Adrenal gland (tissue), 12 donors: ENCODE data around the gene UST. TPM values are rescaled to one million over a fixed set of nuclear protein-coding genes. Genes with fewer than 3 reads are reported as not detected.
"Not testable (repeated sequence)": the region's sequence is repeated elsewhere in the genome, so short reads cannot be mapped to it uniquely, and the experiment has no call there.

Experiments used
- DNase-seq, 7 donors: peaks; one replicate each; pipeline ENCODE4 v3.0.0-alpha.2; 2019 to 2020
- H3K27ac ChIP-seq, 5 donors: fragments of 200-600 bp; sonication (generic) in 4 of 5; 1 replicate in 3 of 5; 2 replicates in 2 of 5; pipeline versions ENCODE4 v1.5.1 to v1.8.0; 2016 to 2020; ENCODE audit warnings: mild to moderate bottlenecking in 1 of 5
- H3K27me3 ChIP-seq: fragments of 200-600 bp; 2 replicates; pipeline ENCODE4 v1.8.0; 2021
- H3K36me3 ChIP-seq, 2 donors: fragments of 200-600 bp; replicated peaks in 1 of 2; 1 replicate in 1 of 2; 2 replicates in 1 of 2; pipeline versions ENCODE4 v1.5.1 to v1.8.0; 2018 to 2022
- H3K4me1 ChIP-seq, 2 donors: fragments of 200-600 bp; replicated peaks in 1 of 2; 1 replicate in 1 of 2; 2 replicates in 1 of 2; pipeline versions ENCODE4 v1.5.1 to v1.8.0; 2018 to 2021
- H3K4me3 ChIP-seq, 4 donors: fragments of 200-600 bp; sonication (generic) in 3 of 4; one replicate each; pipeline ENCODE4 v1.5.1; 2016 to 2018
- H3K9me3 ChIP-seq, 3 donors: fragments of 200-600 bp; sonication (generic) in 1 of 3; replicated peaks in 1 of 3; 1 replicate in 2 of 3; 2 replicates in 1 of 3; pipeline versions ENCODE4 v1.5.1 to v1.8.0; 2016 to 2021
- POLR2A ChIP-seq, 2 donors: fragments of 450-650 bp; IDR thresholded peaks; one replicate each; pipeline ENCODE4 v1.6.1; 2017; ENCODE audit warnings: antibody characterized with exemption in 2 of 2, mild to moderate bottlenecking in 2 of 2, moderate library complexity in 1 of 2
- WGBS, 4 donors: extraction: QIAGEN DNeasy Blood & Tissue Kit in 2 of 4; methylation state at CpG; one replicate each; pipeline versions ENCODE4 v1.1.5 to v1.1.7; 2013 to 2017; 5-methylcytosine and 5-hydroxymethylcytosine counted together
- intact Hi-C, 2 donors: fragments of 100-400 bp; cut with DNase I; formaldehyde crosslinking; loops; one replicate each; pipeline versions ENCODE4 v1.14.1 to v1.15.0; 2022 to 2023
- polyA plus RNA-seq, 3 donors: library from polyadenylated mRNA; stranded (reverse); fragments of 200-250 nt in 2 of 3; fragments of 350-450 nt in 1 of 3; fragmentation: Illumina TruSeq in 1 of 3; extraction: RNeasy Lipid Tissue Mini Kit (QIAGEN cat#74804) in 1 of 3; gene quantifications; one replicate each; pipeline ENCODE4 v1.2.3, GENCODE V29; 2013 to 2014
- total RNA-seq, 9 donors: library from RNA; depleted of rRNA in 4 of 9; stranded (reverse); fragments of >200 nt in 4 of 9; fragments of 120-200 nt in 1 of 9; fragmentation: NEBNext Ultra II Directional in 1 of 9; extraction: Animal tissue kit (Norgen Biotek cat#: 25700) in 1 of 9; gene quantifications; one replicate each; pipeline versions ENCODE4 v1.1.0 to v1.2.4, GENCODE V29; 2013 to 2023
- TF ChIP-seq, protein P1 (sequence below), 6 experiments: fragments of 450-650 bp in 4 of 6; fragments of 200-600 bp in 2 of 6; sonication (generic) in 1 of 6; IDR thresholded peaks; 1 replicate in 5 of 6; 2 replicates in 1 of 6; pipeline versions ENCODE4 v1.5.1 to v1.8.0; 2016 to 2021; ENCODE audit warnings: antibody characterized with exemption in 6 of 6, mild to moderate bottlenecking in 2 of 6, moderate library complexity in 1 of 6
- donor health status: healthy with polysubstance abuse.
- donor health status: Bipolar disorder and iron deficiency.
- donor health status: DM: yes; HTN: yes; CAD: no.
- donor health status: DM: no; HTN: no; CAD: no.
- donor health status: DM: no; HTN: no; CAD: no.
- donor health status: DM: yes; HTN: yes; CAD: no.

UST gene
- total and polyA plus RNA-seq, 12 donors = 5.9 to 37.4 (median 18.3) TPM

DNA sequence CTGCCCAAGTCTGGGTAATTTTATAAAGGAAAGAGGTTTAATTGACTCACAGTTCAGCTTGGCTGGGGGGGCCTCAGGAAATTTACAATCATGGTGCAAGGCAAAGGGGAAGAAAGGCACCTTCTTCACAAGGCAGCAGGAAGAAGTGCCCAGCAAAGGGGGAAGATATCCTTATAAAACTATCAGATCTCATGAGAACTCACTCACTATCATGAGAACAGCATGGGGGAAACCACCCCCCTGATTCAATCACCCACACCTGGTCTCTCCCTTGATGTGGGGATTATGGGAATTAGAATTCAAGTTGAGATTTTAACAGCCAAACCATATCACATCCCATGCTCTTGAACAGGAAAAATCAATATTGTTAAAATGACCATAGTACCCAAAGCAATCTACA, 355.5 kb downstream of the UST start:
- peaks cover 0 to 12% (median 6%) of the 10 kb centered on the region in 3 donors for H3K9me3 ChIP-seq
- intact Hi-C loops = no loop called here
- H3K4me1 ChIP-seq = no peaks in the 10 kb centered on the region
- no peak for DNase-seq
- H3K36me3 ChIP-seq = no peaks in the 10 kb centered on the region
- H3K4me3 ChIP-seq = no peak overlapping the region
- H3K27me3 ChIP-seq = no peaks in the 10 kb centered on the region
- TF ChIP-seq, protein P1, sequence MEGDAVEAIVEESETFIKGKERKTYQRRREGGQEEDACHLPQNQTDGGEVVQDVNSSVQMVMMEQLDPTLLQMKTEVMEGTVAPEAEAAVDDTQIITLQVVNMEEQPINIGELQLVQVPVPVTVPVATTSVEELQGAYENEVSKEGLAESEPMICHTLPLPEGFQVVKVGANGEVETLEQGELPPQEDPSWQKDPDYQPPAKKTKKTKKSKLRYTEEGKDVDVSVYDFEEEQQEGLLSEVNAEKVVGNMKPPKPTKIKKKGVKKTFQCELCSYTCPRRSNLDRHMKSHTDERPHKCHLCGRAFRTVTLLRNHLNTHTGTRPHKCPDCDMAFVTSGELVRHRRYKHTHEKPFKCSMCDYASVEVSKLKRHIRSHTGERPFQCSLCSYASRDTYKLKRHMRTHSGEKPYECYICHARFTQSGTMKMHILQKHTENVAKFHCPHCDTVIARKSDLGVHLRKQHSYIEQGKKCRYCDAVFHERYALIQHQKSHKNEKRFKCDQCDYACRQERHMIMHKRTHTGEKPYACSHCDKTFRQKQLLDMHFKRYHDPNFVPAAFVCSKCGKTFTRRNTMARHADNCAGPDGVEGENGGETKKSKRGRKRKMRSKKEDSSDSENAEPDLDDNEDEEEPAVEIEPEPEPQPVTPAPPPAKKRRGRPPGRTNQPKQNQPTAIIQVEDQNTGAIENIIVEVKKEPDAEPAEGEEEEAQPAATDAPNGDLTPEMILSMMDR (IDR thresholded peaks at IDR 0.05) = no peak
- TF ChIP-seq POLR2A (IDR thresholded peaks at IDR 0.05) = no peak
- H3K27ac ChIP-seq = no peak overlapping the region

- intact Hi-C loops, H3K4me3 ChIP-seq, H3K4me1 ChIP-seq, H3K36me3 ChIP-seq, H3K9me3 ChIP-seq, H3K27me3 ChIP-seq, H3K27ac ChIP-seq, DNase-seq: not testable (repeated sequence)
- WGBS, 4 donors = 90 to 99% (median 97%) methylated on average over 3 of the region's 3 CpGs
Observed at GRCh38 chr6:149103950-149104349, 357.1 kb downstream of the UST start.

GRCh38 chr6:149107520-149107919, 360.7 kb downstream of the UST start:
- Histone ChIP-seq H3K9me3 (no peaks in the 10 kb centered on the region), H3K36me3 (no peaks in the 10 kb centered on the region), H3K27me3 (no peaks in the 10 kb centered on the region), H3K27ac (no peak overlapping the region), H3K4me1 (no peaks in the 10 kb centered on the region), H3K4me3 (no peak overlapping the region)
- TF ChIP-seq, protein P1 (IDR thresholded peaks at IDR 0.05) = no peak
- no peak for TF ChIP-seq POLR2A (IDR thresholded peaks at IDR 0.05)
- 79 to 86% (median 85%) methylated on average over 5 of the region's 5 CpGs for WGBS, 4 donors
- DNase-seq = no peak
- intact Hi-C loops = no loop called here

- TF ChIP-seq POLR2A (IDR thresholded peaks at IDR 0.05) = no peak
- TF ChIP-seq, protein P1 (IDR thresholded peaks at IDR 0.05) = no peak
- no peak for DNase-seq
- Histone ChIP-seq H3K4me3 (no peak overlapping the region), H3K9me3 (no peaks in the 10 kb centered on the region), H3K27me3 (no peaks in the 10 kb centered on the region), H3K27ac (no peak overlapping the region), H3K4me1 (no peaks in the 10 kb centered on the region), H3K36me3 (no peaks in the 10 kb centered on the region)
- WGBS, 4 donors = 76 to 85% (median 84%) methylated on average over 5 of the region's 5 CpGs
- intact Hi-C loops = no loop called here
Observed at GRCh38 chr6:149108038-149108748, 361.4 kb downstream of the UST start.

GRCh38 chr6:149108749-149109100, 361.9 kb downstream of the UST start:
- Histone ChIP-seq H3K27me3 (no peaks in the 10 kb centered on the region), H3K27ac (no peak overlapping the region), H3K4me1 (no peaks in the 10 kb centered on the region), H3K4me3 (no peak overlapping the region), H3K9me3 (no peaks in the 10 kb centered on the region), H3K36me3 (no peaks in the 10 kb centered on the region)
- no peak for TF ChIP-seq POLR2A (IDR thresholded peaks at IDR 0.05)
- DNase-seq = no peak
- intact Hi-C loops = no loop called here
- WGBS, 4 donors = 88 to 100% (median 92%) methylated on average over 3 of the region's 3 CpGs
